CD4-positive, alpha-beta T cell treated with Interleukin-17A for 4 hours (primary cell): ENCODE measurements around the gene PLIN5.

Source experiments
- DNase-seq: peaks from one replicate; pipeline ENCODE4 v3.0.0-alpha.2; 2020; ENCODE audit warnings: mixed read lengths

Gene PLIN5

GRCh38 chr19:4521170-4521887, 13.7 kb downstream of the PLIN5 start:
- no peak for DNase-seq

GRCh38 chr19:4519521-4520277, 15.3 kb downstream of the PLIN5 start:
- no peak for DNase-seq

GRCh38 chr19:4519172-4519496, 15.9 kb downstream of the PLIN5 start:
- no peak for DNase-seq

DNA sequence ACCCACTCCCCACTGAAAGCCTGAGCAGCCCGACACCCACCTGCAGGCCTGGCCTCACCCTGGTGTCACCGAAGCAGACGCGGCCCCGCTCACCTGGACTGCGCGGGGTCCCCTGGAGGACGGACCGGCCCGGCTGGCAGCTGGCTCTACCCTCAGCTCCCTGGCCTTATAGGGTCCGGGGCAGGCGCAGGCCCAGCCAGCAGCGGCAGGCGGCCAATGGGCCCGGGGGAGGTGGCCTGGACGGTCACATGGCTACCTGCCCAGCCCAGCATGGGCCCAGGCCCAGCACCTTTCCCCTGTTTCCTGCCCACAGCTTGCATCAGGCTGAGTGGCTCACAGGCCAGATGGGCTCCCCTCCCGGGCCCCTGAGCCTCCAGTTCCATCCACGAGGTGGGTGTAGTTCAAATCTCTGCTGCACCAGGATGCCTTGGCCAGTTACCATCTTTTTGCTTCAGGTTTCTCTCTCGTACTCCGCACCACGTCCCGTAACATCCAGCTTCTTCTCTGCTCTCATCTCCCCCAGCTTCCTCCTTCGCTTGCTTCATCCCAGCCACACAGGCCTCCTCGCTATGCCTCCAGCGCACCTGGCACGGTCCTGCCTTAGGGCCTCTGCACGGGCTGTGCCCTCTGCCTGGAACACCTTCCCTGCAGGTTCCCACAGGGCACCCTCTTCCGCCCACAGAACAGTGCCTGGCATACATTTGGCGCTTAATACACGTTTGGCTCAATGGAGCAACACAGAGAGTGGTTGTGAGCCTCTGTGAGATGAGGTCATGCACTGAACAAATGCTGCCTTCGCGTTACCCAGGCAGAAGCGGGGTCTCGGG, 16.5 kb downstream of the PLIN5 start, which contains the start of gene PLIN4:
Gene PLIN4, minus strand, starts transcription at position 142 of the 827 bp plus-strand sequence. CDS start 214 bp downstream, outside the sequence.
- DNase-seq = no peak

DNA sequence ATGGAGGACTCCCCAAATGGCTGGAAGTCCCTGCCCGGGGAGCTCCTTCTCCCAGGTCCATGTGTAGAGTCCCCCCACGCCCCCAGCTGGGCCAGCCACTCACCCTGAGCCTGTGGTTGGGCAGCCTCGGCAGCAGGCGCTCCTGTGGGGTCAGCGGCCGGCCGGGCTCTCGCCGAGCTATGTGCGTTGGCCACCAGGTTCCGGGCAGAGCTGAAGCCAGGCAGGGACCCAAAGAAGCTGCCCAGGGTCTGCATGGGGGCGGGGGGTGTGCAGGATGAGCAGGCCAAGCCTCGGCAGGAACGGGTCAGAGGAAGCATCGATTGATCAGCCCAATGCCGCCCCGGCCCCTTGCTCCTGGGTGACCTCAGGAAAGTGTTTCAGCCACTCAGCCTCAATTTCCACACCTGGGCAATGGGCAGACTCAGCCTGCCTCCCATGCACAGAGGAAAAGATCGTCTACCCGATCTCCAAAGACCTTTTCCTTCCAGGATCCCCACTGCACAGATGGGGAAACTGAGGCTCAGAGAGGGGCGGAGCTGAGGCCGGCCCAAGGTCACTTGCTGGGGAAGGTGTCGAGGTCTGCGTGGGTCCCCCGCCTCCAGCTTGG, 17.5 kb downstream of the PLIN5 start:
- no peak for DNase-seq

GRCh38 chr19:4516939-4517300, 18.1 kb downstream of the PLIN5 start:
- DNase-seq = no peak

- no peak for DNase-seq
Observed at GRCh38 chr19:4516199-4516938, 18.7 kb downstream of the PLIN5 start.

GRCh38 chr19:4515732-4516131, 19.3 kb downstream of the PLIN5 start:
- DNase-seq = no peak

GRCh38 chr19:4513248-4513647, 21.8 kb downstream of the PLIN5 start:
- DNase-seq = no peak

- DNase-seq = no peak
Observed at GRCh38 chr19:4512070-4512469, 23.0 kb downstream of the PLIN5 start.

GRCh38 chr19:4511300-4512054, 23.5 kb downstream of the PLIN5 start:
- DNase-seq = no peak

- no peak for DNase-seq
Observed at GRCh38 chr19:4510435-4511255, 24.4 kb downstream of the PLIN5 start.

DNA sequence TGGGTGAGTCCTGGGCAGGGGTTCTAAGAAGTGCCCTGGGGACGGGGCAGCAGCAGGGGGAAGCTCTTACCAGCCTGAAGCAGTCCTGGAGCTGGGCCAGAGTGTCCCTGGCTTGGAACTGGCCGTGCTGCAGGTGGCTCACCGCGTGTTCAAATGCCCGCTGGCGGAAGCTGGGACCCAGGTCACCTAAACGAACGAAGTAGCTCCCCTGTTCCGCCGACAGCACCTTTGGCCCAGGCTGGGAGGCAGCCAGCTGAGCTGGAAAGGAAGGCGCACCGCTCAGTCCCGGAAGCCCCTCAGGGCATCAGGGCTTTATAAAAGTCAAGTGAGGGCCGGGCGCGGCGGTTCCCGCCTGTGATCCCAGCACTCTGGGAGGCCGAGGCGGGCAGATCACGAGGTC, 26.3 kb downstream of the PLIN5 start:
- DNase-seq = no peak

DNA sequence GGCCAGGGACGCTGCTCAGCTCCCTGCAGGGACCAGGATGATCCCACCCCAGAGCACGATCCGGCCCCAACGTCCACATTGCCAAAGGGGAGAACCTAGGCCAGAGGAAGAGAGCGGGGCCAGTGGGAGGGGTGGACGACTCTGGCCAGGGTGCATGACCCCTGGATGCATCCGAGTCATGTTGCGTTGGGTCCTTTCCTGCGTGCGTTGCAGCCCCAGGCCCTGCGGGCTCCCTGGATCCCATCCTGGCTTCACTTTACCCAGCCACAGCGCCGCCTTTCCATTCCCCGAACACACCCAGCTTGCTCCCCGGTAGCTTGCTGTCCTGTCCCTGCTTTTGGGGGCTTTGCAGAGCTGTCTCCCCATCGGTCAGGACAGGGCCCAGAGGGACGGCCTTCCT, 27.2 kb downstream of the PLIN5 start:
- DNase-seq = no peak

- no peak for DNase-seq
Observed at GRCh38 chr19:4507150-4507452, 27.9 kb downstream of the PLIN5 start.

GRCh38 chr19:4506449-4507149, 28.4 kb downstream of the PLIN5 start:
- DNase-seq = no peak

- DNase-seq = no peak
Observed at GRCh38 chr19:4505570-4506448, 29.2 kb downstream of the PLIN5 start.

DNA sequence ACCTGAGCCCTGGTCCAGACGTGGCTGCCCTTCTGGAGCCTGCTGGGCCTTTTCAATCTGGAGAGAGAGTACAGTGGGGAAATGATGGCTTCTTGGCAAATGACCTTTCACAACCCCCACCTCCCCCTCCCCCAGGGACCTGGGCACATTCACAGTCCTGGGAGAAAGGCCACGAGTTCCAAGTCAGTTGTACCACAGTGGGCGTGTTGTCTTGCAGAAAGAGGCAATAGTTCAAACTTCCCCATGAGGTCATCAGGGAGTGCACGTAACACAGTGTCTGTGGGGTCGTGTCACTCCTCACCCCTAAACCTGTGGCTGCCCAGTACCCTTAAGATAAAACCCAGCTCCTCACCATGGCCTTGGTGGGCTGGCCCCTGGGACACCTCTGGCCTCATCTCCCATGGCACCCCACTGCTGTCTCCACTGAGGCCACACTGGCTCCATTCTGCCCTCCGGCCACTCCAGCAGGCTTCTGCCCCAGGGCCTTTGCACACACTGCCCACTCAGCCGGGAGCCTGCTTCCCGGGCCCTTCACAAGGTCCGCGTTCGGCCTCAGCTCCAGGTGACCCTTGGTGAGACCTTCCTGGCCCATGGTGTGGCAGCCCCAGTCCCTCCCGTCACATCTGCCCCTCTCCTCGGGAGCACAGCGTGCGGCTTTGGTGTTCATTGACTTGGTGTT, 30.0 kb downstream of the PLIN5 start:
- DNase-seq = no peak

DNA sequence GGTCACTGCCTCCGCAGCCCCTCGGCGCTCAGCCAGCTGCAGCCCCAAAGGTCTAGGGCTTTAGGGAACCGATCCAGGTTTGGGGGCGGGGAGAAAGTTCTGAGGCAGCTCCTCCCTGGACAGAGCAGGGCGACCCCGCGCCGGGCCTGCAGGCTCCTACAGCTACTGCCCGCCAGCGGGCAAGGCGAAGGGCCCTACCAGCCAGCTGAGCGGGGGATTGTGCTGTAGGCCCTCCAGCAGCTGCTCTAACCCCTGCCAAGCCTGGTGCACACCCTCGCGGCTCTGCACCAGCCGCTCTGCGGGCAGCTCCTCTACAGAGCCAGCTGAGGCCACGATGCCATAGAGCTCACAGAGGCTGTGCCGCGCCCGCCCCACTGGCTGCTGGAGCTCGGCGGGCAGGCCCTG, 30.7 kb downstream of the PLIN5 start:
- no peak for DNase-seq
